Pulmonary artery endothelial cell (primary cell): ENCODE data around the gene GPC6. TPM values are rescaled to one million over a fixed set of nuclear protein-coding genes. Genes with fewer than 3 reads are reported as not detected.

Experiments
- DNase-seq: peaks from one replicate; pipeline ENCODE4 v3.0.0-alpha.2; 2011; ENCODE audit warnings: low read depth, low spot score
- total RNA-seq: library from RNA; depleted of rRNA; stranded (reverse); fragments of >200 nt; gene quantifications from 2 replicates; pipeline ENCODE4 v1.2.3, GENCODE V29; 2014

GPC6 gene
- total RNA-seq, 1 donor from 2014 or later, result under 0.01 TPM

GRCh38 chr13:94389604-94390351 lies 1163.2 kb downstream of the GPC6 start:
- no peak for DNase-seq

GRCh38 chr13:94390881-94391280 lies 1164.3 kb downstream of the GPC6 start:
- no peak for DNase-seq

GRCh38 chr13:94394723-94395122 lies 1168.1 kb downstream of the GPC6 start:
- DNase-seq, result no peak

GRCh38 chr13:94395860-94396259 lies 1169.3 kb downstream of the GPC6 start:
- no peak for DNase-seq

GRCh38 chr13:94399812-94400211 lies 1173.2 kb downstream of the GPC6 start:
- no peak for DNase-seq

GRCh38 chr13:94400874-94401273 lies 1174.3 kb downstream of the GPC6 start:
- DNase-seq, result no peak

GRCh38 chr13:94408314-94409036 lies 1181.9 kb downstream of the GPC6 start:
- no peak for DNase-seq

GRCh38 chr13:94411747-94412146 lies 1185.1 kb downstream of the GPC6 start:
- DNase-seq, result no peak

- no peak for DNase-seq
Measured at GRCh38 chr13:94412870-94413597, 1186.4 kb downstream of the GPC6 start.

GRCh38 chr13:94413598-94413944 lies 1187.0 kb downstream of the GPC6 start:
- no peak for DNase-seq

- DNase-seq, result no peak
Measured at GRCh38 chr13:94414141-94414540, 1187.5 kb downstream of the GPC6 start.

- no peak for DNase-seq
Measured at GRCh38 chr13:94414708-94415107, 1188.1 kb downstream of the GPC6 start.

GRCh38 chr13:94415500-94416237 lies 1189.1 kb downstream of the GPC6 start:
- DNase-seq, result no peak

- DNase-seq, result no peak
Measured at GRCh38 chr13:94416454-94417080, 1190.0 kb downstream of the GPC6 start.

- no peak for DNase-seq
Measured at GRCh38 chr13:94417294-94417693, 1190.7 kb downstream of the GPC6 start.

GRCh38 chr13:94419304-94419924 lies 1192.8 kb downstream of the GPC6 start:
- no peak for DNase-seq

- DNase-seq, result no peak
Measured at GRCh38 chr13:94419925-94420305, 1193.3 kb downstream of the GPC6 start.

GRCh38 chr13:94427313-94427953 lies 1200.8 kb downstream of the GPC6 start:
- DNase-seq, result no peak

- DNase-seq, result no peak
Measured at GRCh38 chr13:94431574-94431973, 1205.0 kb downstream of the GPC6 start.

GRCh38 chr13:94431987-94432386 lies 1205.4 kb downstream of the GPC6 start:
- no peak for DNase-seq
